ENCODE results near the gene PRPS1.
A peak's percentile ranks its signal among the peaks of the same experiment; 100 is the strongest.
"Not testable (repeated sequence)": the region's sequence is repeated elsewhere in the genome, so short reads cannot be mapped to it uniquely, and the experiment has no call there.

Gene PRPS1

GRCh38 chrX:107627838-107628661 is at the start of gene PRPS1:
Gene PRPS1, plus strand, starts transcription at chrX:107628510. Its CDS starts 119 bp downstream, at chrX:107628629.
- DNase-seq: peak; percentile 99

GRCh38 chrX:107579956-107580355 is 48.4 kb upstream of the PRPS1 start:
- no peak for DNase-seq

GRCh38 chrX:107581923-107582322 is 46.4 kb upstream of the PRPS1 start:
- no peak for DNase-seq

GRCh38 chrX:107589243-107589642 is 39.1 kb upstream of the PRPS1 start:
- no peak for DNase-seq

- DNase-seq: no peak
These were observed 31.7 kb upstream of the PRPS1 start for GRCh38 chrX:107596651-107597050.

- DNase-seq: no peak
These were observed 31.0 kb upstream of the PRPS1 start for GRCh38 chrX:107597264-107597663.

GRCh38 chrX:107597791-107598190 is 30.5 kb upstream of the PRPS1 start:
- DNase-seq: no peak

- no peak for DNase-seq
These were observed 28.9 kb upstream of the PRPS1 start for GRCh38 chrX:107599450-107599861.

- no peak for DNase-seq
These were observed 27.9 kb upstream of the PRPS1 start for GRCh38 chrX:107600366-107600765.

GRCh38 chrX:107601326-107601725 is 27.0 kb upstream of the PRPS1 start:
- no peak for DNase-seq

- no peak for DNase-seq
These were observed 26.6 kb upstream of the PRPS1 start for GRCh38 chrX:107601759-107602158.

GRCh38 chrX:107602694-107603239 is 25.5 kb upstream of the PRPS1 start:
- DNase-seq: no peak

- DNase-seq: no peak
These were observed 24.7 kb upstream of the PRPS1 start for GRCh38 chrX:107603429-107604159.

- not testable (repeated sequence) for DNase-seq
These were observed 19.2 kb upstream of the PRPS1 start for GRCh38 chrX:107609061-107609460.

GRCh38 chrX:107610667-107611066 is 17.6 kb upstream of the PRPS1 start:
- DNase-seq: no peak

GRCh38 chrX:107619885-107620322 is 8.4 kb upstream of the PRPS1 start:
- DNase-seq: no peak

- DNase-seq: no peak
These were observed 3.4 kb upstream of the PRPS1 start for GRCh38 chrX:107624893-107625292.

- no peak for DNase-seq
These were observed 2.6 kb upstream of the PRPS1 start for GRCh38 chrX:107625739-107626138.

GRCh38 chrX:107626481-107626880 is 1.8 kb upstream of the PRPS1 start:
- no peak for DNase-seq

GRCh38 chrX:107626916-107627315 is 1.4 kb upstream of the PRPS1 start:
- DNase-seq: no peak

- peak; percentile 74 for DNase-seq
These were observed 591 bp downstream of the PRPS1 start for GRCh38 chrX:107628662-107629539.

GRCh38 chrX:107629540-107629909 is 1.2 kb downstream of the PRPS1 start:
- peak; percentile 52 for DNase-seq

Measured in NCI-H82 (cell line).